NCI-H1048 (cell line): ENCODE measurements around the gene HOXD11.

Experiments
- DNase-seq: peaks from one replicate; lab custom pipeline; 2025; lab: John Stamatoyannopoulos, UW

Gene HOXD11

GRCh38 chr2:176081376-176081836, 25.7 kb upstream of the HOXD11 start:
- no peak for DNase-seq

- DNase-seq: no peak
Measured at GRCh38 chr2:176081837-176082524, 25.1 kb upstream of the HOXD11 start.

GRCh38 chr2:176082525-176082823, 24.6 kb upstream of the HOXD11 start:
- no peak for DNase-seq

GRCh38 chr2:176082824-176083751, 24.0 kb upstream of the HOXD11 start:
- DNase-seq: no peak

GRCh38 chr2:176083796-176084261, 23.3 kb upstream of the HOXD11 start, which contains the start of gene EVX2:
Gene EVX2 (minus strand): TSS chr2:176083962. CDS start chr2:176083776, 186 bp downstream.
- no peak for DNase-seq

- no peak for DNase-seq
Measured at GRCh38 chr2:176084611-176085119, 22.4 kb upstream of the HOXD11 start.

GRCh38 chr2:176085120-176085788, 21.8 kb upstream of the HOXD11 start:
- DNase-seq: no peak

GRCh38 chr2:176085861-176086771, 21.0 kb upstream of the HOXD11 start:
- no peak for DNase-seq

GRCh38 chr2:176087330-176088047, 19.6 kb upstream of the HOXD11 start:
- no peak for DNase-seq

GRCh38 chr2:176088048-176088936, 18.8 kb upstream of the HOXD11 start:
- DNase-seq: no peak

- DNase-seq: no peak
Measured at GRCh38 chr2:176088937-176089842, 17.9 kb upstream of the HOXD11 start.

- DNase-seq: no peak
Measured at GRCh38 chr2:176089843-176090395, 17.2 kb upstream of the HOXD11 start.

GRCh38 chr2:176090862-176091261, 16.2 kb upstream of the HOXD11 start:
- no peak for DNase-seq

GRCh38 chr2:176091329-176092258, 15.5 kb upstream of the HOXD11 start:
- DNase-seq: no peak

GRCh38 chr2:176092270-176093144, 14.6 kb upstream of the HOXD11 start, which contains the start of gene HOXD13:
Gene HOXD13 (plus strand): TSS chr2:176092721. CDS start chr2:176092891, 170 bp downstream.
- peak; percentile 35 for DNase-seq
